GM12892 (cell line): Measurements from ENCODE around the gene PRH1. TPM values are rescaled to one million over a fixed set of nuclear protein-coding genes. Genes with fewer than 3 reads are reported as not detected.

Experiments
- DNase-seq: peaks from one replicate; pipeline ENCODE4 v3.0.0; 2011; ENCODE audit not compliant: insufficient read length
- FAIRE-seq: peaks from 2 replicates; lab custom pipeline; 2011; peaks lifted over from hg19 to GRCh38; lab: Jason Lieb, UNC
- POLR2A ChIP-seq: IDR thresholded peaks from 2 replicates; pipeline ENCODE4 v1.6.1; 2011; ENCODE audit warnings: low read depth, low read length, control low read depth
- POLR2AphosphoS5 ChIP-seq: IDR thresholded peaks from 2 replicates; pipeline ENCODE4 v1.6.1; 2011; ENCODE audit warnings: low read depth, low read length, control low read depth
- TAF1 ChIP-seq: IDR thresholded peaks from 2 replicates; pipeline ENCODE4 v1.6.1; 2011; ENCODE audit warnings: low read depth, mild to moderate bottlenecking, control low read depth, low read length, borderline replicate concordance
- polyA plus RNA-seq: library from polyadenylated mRNA; unstranded; fragments of >200 nt; gene quantifications from one replicate; pipeline ENCODE4 v1.2.1, GENCODE V29; 2012; ENCODE audit warnings: missing spikeins, inconsistent platforms; ENCODE audit not compliant: missing spikeins

PRH1 gene
- polyA plus RNA-seq, result 6.1 TPM

GRCh38 chr12:10884086-10884725 lies at the start of gene PRH1:
Gene PRH1 (minus strand): TSS chr12:10884255. CDS start chr12:10884217, 38 bp downstream.
- FAIRE-seq (no peak), DNase-seq (no peak)
- TF ChIP-seq POLR2A (no peak), TAF1 (no peak), POLR2AphosphoS5 (no peak)

- FAIRE-seq (no peak), DNase-seq (no peak)
- no peak for TF ChIP-seq POLR2A
- TF ChIP-seq TAF1, result no peak
- no peak for TF ChIP-seq POLR2AphosphoS5
Measured at GRCh38 chr12:10928746-10929286, 44.8 kb upstream of the PRH1 start, which contains the start of gene PRH2. Gene PRH2 (plus strand): TSS chr12:10929236. CDS start chr12:10929274, 38 bp downstream.

DNA sequence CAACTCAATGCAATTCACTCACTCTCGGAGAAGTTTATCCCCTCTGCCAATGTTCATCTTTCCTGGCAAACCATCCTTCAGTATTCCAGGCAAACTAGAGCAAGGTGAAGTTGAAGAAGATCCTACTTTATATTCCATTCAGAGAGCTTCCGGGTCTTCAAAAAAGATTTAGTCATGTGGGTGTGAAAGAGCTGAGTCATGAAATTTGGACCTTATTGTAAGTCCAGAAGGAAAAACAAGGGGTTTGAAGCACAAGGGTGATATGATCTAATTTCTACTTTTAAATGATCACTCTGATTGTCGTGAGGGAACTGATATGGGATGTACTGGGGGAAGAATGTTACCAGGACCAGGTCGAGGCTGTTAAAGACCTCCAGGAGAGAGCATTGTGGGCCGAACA lies 42.2 kb upstream of the PRH1 start:
- no peak for FAIRE-seq
- DNase-seq, result no peak
- TF ChIP-seq POLR2A (no peak), POLR2AphosphoS5 (no peak), TAF1 (no peak)

DNA sequence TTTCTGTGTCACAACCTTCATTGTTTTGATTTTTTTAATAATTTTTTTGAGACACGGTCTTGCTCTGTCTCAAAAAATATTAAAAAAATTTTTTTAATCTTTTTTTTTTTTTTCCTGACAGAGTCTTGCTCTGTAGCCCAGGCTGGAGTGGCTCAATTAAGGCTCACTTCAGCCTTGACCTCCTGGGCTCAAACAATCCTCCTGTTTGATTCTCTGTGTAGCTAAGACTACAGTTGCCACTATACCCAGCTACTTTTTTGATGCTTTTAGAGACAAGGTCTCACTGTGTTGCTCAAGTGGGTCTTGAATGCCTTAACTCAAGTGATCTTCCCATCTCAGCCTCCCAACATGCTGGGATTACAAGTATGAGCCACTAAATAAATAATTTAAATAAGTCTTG lies 35.8 kb upstream of the PRH1 start:
- TF ChIP-seq TAF1, result no peak
- TF ChIP-seq POLR2AphosphoS5, result no peak
- no peak for TF ChIP-seq POLR2A
- DNase-seq, result no peak
- no peak for FAIRE-seq

DNA sequence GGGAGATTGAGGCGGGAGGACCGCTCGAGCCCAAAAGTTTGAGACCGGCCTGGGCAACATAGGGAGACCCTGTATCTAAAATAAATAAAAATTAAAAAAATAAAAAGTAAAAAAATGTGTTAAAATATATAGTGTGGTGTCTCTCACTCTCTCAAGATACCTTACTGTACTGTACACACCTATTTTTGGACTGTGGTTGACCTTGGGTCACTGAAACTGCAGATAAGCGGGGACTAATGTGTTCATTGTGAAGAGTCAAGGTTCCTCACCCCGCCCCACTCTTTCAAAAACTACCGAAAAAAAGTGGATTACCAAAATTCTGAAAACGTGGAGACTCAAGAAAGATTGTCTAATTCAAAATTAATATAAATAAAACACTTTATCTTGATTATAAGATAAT lies 26.3 kb upstream of the PRH1 start:
- TF ChIP-seq TAF1 (no peak), POLR2AphosphoS5 (no peak), POLR2A (no peak)
- DNase-seq, result no peak
- no peak for FAIRE-seq

GRCh38 chr12:10909462-10909861 lies 25.4 kb upstream of the PRH1 start, which contains the start of gene TAS2R13:
Gene TAS2R13 (minus strand): TSS chr12:10909562. CDS start chr12:10909298, 264 bp downstream.
- FAIRE-seq (no peak), DNase-seq (no peak)
- TF ChIP-seq POLR2A (no peak), TAF1 (no peak), POLR2AphosphoS5 (no peak)

DNA sequence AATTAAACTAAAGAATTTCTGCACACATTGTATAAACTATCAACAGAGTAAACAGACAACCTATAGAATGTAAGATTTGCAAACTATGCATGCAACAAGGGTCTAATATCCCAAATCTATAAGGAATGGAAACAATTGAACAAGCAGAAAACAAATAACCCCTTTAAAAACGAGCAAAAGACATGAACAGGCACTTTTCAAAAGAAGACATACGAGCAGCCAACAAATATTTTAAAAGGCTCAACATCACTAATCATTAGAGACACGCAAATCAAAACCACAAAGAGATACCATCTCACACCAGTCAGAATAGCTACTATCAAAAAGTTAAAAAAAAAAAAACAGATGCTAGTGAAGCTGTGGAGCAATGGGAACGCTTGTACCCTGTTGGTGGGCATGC lies 20.6 kb upstream of the PRH1 start:
- no peak for FAIRE-seq
- TF ChIP-seq POLR2A (no peak), POLR2AphosphoS5 (no peak), TAF1 (no peak)

GRCh38 chr12:10901427-10901826 lies 17.4 kb upstream of the PRH1 start:
- DNase-seq, result no peak
- TF ChIP-seq TAF1, result no peak
- FAIRE-seq, result no peak

More for the DNA sequence above, 20.6 kb upstream of the PRH1 start:
- DNase-seq, result no peak

DNA sequence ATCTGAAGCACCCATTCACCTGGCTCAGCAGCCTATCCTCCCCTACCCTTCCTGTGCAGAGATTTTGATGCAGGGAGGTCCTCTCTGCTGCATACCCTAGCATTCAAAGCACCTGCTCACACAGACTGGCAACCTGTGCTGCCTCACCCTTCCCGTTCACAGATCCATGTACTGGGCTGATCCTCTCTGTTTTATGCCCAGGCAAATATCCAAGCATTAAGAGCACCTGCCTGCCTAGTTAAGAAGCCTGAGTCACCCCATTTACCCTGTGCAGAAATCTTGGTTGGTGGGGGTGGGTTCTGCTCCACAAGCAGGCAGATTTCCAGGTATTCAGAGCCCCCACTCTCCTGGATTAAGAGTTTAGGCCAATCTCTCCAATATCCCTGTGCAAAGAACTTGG lies 16.9 kb upstream of the PRH1 start:
- TF ChIP-seq POLR2AphosphoS5, result no peak
- no peak for TF ChIP-seq POLR2A
- no peak for FAIRE-seq
- no peak for DNase-seq

DNA sequence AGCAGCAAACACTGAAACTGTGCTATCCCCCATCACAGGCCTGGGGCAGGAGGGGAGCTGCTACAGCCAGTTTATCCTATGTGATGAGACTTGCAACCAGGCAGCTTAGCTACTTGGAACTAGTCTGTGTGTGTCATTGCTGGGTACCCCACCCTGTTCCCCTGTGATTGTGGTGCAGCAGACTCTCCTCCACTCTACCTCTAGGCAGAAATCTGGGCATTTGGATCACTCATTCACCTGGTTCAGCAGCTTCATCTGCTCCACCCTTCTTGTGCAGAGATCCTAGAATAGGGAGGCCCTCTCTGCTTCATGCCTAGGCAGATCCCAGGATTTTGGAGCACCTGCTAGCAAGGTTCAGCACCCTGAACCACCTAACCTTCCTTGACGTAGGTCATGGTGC lies 16.5 kb upstream of the PRH1 start:
- no peak for TF ChIP-seq TAF1
- TF ChIP-seq POLR2A, result no peak
- TF ChIP-seq POLR2AphosphoS5, result no peak
- FAIRE-seq (no peak), DNase-seq (no peak)

GRCh38 chr12:10896854-10897253 lies 12.8 kb upstream of the PRH1 start:
- FAIRE-seq (no peak), DNase-seq (no peak)
- TF ChIP-seq POLR2A (no peak), TAF1 (no peak), POLR2AphosphoS5 (no peak)

DNA sequence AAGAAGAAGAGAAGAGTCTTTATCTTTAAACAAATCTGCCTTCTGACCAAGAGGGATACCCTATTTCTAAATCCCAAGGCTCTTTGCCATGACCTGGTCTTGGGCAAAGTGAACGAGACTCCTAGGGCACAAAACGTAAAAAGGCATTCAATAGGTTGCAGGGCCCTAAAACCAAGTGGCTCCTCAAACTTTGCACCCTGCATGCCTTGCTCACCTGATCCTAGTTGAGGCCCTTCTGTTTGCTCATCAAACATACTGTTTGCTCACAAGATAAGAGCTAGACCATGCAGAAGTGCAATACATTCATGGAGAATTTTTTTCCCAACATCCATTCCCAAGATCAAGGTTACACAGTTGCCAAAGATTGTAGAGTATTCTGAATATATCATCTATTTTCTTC lies 7.9 kb upstream of the PRH1 start:
- TF ChIP-seq POLR2AphosphoS5 (no peak), POLR2A (no peak), TAF1 (no peak)
- FAIRE-seq, result no peak
- no peak for DNase-seq
